ENCODE measurements around the gene MAGI2. TPM values are rescaled to one million over a fixed set of nuclear protein-coding genes. Genes with fewer than 3 reads are reported as not detected.

Gene MAGI2
- total RNA-seq, 1 experiment from 2014 or later = 0.22 TPM

GRCh38 chr7:79434098-79434497 is 19.4 kb downstream of the MAGI2 start:
- Histone ChIP-seq H3K4me1 (ENCODE audit: control insufficient read depth in 1 of 2, insufficient read depth in 2 of 2, low read length in 2 of 2) (no peaks in the 10 kb centered on the region), H3K9me3 (ENCODE audit: control insufficient read depth in 1 of 2, insufficient read depth in 1 of 2, low read depth in 1 of 2, low read length in 2 of 2) (no peaks in the 10 kb centered on the region), H3K36me3 (ENCODE audit: control insufficient read depth in 1 of 2, insufficient read depth in 2 of 2, low read length in 2 of 2) (no peaks in the 10 kb centered on the region), H3K4me3 (replicated peaks in 1 of 2; ENCODE audit: low read depth in 1 of 2, low read length in 2 of 2) (no peak overlapping the region), H3K4me2 (ENCODE audit: low read length) (no peak overlapping the region), H3K79me2 (ENCODE audit: insufficient read depth, low read length) (no peaks in the 10 kb centered on the region), H3K27ac (ENCODE audit: low read depth, low read length) (no peak overlapping the region), H3K9ac (ENCODE audit: low read length) (no peak overlapping the region), H4K20me1 (ENCODE audit: insufficient read depth) (no peaks in the 10 kb centered on the region), H2AFZ (ENCODE audit: low read depth, low read length, poor library complexity, severe bottlenecking) (no peak overlapping the region), H3K27me3 (ENCODE audit: insufficient read depth, low read length) (no peaks in the 10 kb centered on the region), H3K9me2 (ENCODE audit: insufficient read depth) (no peaks in the 10 kb centered on the region)
- DNase-seq (ENCODE audit: low read depth, low spot score) (no peak), ATAC-seq (no peak)
- ChIA-PET RAD21 (ENCODE audit: low non-redundant PET in 1 of 2, low total read pairs in 2 of 2, uncharacterized antibody in 2 of 2, unreplicated experiment in 2 of 2) (no interaction called here), CTCF (no interaction called here), POLR2A (no interaction called here)
- TF ChIP-seq ZNF274 (IDR thresholded peaks at IDR 0.05; ENCODE audit: low read depth, low read length) (no peak), POLR2AphosphoS5 (IDR thresholded peaks at IDR 0.05; ENCODE audit: low read depth, low read length) (no peak), REST (IDR thresholded peaks at IDR 0.05; ENCODE audit: low read depth) (no peak), CBX3 (IDR thresholded peaks at IDR 0.05; ENCODE audit: low read depth) (no peak), POLR2A (IDR thresholded peaks at IDR 0.05; ENCODE audit: borderline replicate concordance, extremely low read depth, insufficient read depth, insufficient read length) (no peak), JUND (IDR thresholded peaks at IDR 0.05) (no peak), TCF7L2 (IDR thresholded peaks at IDR 0.05; ENCODE audit: borderline replicate concordance, extremely low read depth, insufficient read depth, insufficient read length) (no peak), MAX (IDR thresholded peaks at IDR 0.05) (no peak), SRF (IDR thresholded peaks at IDR 0.05; ENCODE audit: low read depth) (no peak), EGR1 (IDR thresholded peaks at IDR 0.05; ENCODE audit: low read depth) (no peak), ATF3 (IDR thresholded peaks at IDR 0.05) (no peak), ZFX (IDR thresholded peaks at IDR 0.05) (no peak), FOSL1 (IDR thresholded peaks at IDR 0.05; ENCODE audit: low read depth) (no peak), RAD21 (IDR thresholded peaks at IDR 0.05; ENCODE audit: low read depth) (no peak), YY1 (IDR thresholded peaks at IDR 0.05; ENCODE audit: extremely low read depth, insufficient replicate concordance, low read depth, low read length) (no peak), SIN3A (IDR thresholded peaks at IDR 0.05; ENCODE audit: low read depth) (no peak), SP1 (IDR thresholded peaks at IDR 0.05; ENCODE audit: low read depth) (no peak), CTCF (IDR thresholded peaks at IDR 0.05 in 2 of 3, conservative IDR thresholded peaks at IDR 0.05 in 1 of 3; ENCODE audit: borderline replicate concordance in 1 of 3, insufficient read depth in 1 of 3, low read depth in 2 of 3, low read length in 2 of 3) (no peak), ELF1 (IDR thresholded peaks at IDR 0.05; ENCODE audit: borderline replicate concordance, low read depth) (no peak)
- intact Hi-C loops (cut with micrococcal nuclease) = loop anchor here (5.0 kb wide), 1 partner anchor 48 kb away; no protein-coding TSS in a partner anchor
- no TSS peak for BruUV-seq (replicated peaks)
